Endothelial cell of umbilical vein (primary cell): Measurements from ENCODE around the gene RAB36.

Experiments
- CTCF ChIP-seq, 2 donors: IDR thresholded peaks; 1 replicate in 1 of 2; 2 replicates in 1 of 2; pipeline ENCODE4 v1.5.1; 2011; ENCODE audit warnings: low read length in 2 of 2, mild to moderate bottlenecking in 2 of 2, moderate library complexity in 2 of 2, control low read depth in 1 of 2, inconsistent platforms in 1 of 2, low read depth in 1 of 2; ENCODE audit not compliant: insufficient read depth in 1 of 2; ENCODE audit errors: extremely low read depth in 1 of 2
- EZH2 ChIP-seq: IDR thresholded peaks from 2 replicates; pipeline ENCODE4 v1.6.1; 2012; ENCODE audit warnings: borderline replicate concordance, low read depth, mild to moderate bottlenecking, moderate library complexity, low read length, inconsistent platforms; ENCODE audit not compliant: severe bottlenecking
- FOS ChIP-seq: IDR thresholded peaks from 2 replicates; pipeline ENCODE4 v1.6.1; 2011; ENCODE audit warnings: mild to moderate bottlenecking, low read length, moderate library complexity, borderline replicate concordance; ENCODE audit not compliant: insufficient read depth
- GATA2 ChIP-seq: IDR thresholded peaks from 2 replicates; pipeline ENCODE4 v1.7.0; 2011; ENCODE audit warnings: low read depth, mild to moderate bottlenecking, moderate library complexity, mixed read lengths, low read length; ENCODE audit not compliant: insufficient read length, insufficient read depth
- MAX ChIP-seq: IDR thresholded peaks from 2 replicates; pipeline ENCODE4 v1.6.1; 2011; ENCODE audit not compliant: insufficient read depth, insufficient read length
- POLR2A ChIP-seq: IDR thresholded peaks from 2 replicates; pipeline ENCODE4 v1.6.1; 2012; ENCODE audit warnings: low read depth, mild to moderate bottlenecking, control low read depth, low read length

- TF ChIP-seq CTCF (IDR thresholded peaks at IDR 0.05; ENCODE audit: extremely low read depth in 1 of 2, insufficient read depth in 1 of 2, low read depth in 1 of 2, low read length in 2 of 2), result no peak
- TF ChIP-seq POLR2A, result no peak
- TF ChIP-seq EZH2, result no peak
- TF ChIP-seq GATA2, result no peak
- no peak for TF ChIP-seq MAX
- no peak for TF ChIP-seq FOS
Observed at GRCh38 chr22:23108249-23109078, 36.8 kb upstream of the RAB36 start.
